ENCODE measurements around the gene CDH23. TPM values are rescaled to one million over a fixed set of nuclear protein-coding genes. Genes with fewer than 3 reads are reported as not detected.

Gene CDH23
- total and polyA plus RNA-seq, 2 donors (not counting 1 experiment from before 2014, with no cell fraction given): 0.37 to 0.89 TPM

DNA sequence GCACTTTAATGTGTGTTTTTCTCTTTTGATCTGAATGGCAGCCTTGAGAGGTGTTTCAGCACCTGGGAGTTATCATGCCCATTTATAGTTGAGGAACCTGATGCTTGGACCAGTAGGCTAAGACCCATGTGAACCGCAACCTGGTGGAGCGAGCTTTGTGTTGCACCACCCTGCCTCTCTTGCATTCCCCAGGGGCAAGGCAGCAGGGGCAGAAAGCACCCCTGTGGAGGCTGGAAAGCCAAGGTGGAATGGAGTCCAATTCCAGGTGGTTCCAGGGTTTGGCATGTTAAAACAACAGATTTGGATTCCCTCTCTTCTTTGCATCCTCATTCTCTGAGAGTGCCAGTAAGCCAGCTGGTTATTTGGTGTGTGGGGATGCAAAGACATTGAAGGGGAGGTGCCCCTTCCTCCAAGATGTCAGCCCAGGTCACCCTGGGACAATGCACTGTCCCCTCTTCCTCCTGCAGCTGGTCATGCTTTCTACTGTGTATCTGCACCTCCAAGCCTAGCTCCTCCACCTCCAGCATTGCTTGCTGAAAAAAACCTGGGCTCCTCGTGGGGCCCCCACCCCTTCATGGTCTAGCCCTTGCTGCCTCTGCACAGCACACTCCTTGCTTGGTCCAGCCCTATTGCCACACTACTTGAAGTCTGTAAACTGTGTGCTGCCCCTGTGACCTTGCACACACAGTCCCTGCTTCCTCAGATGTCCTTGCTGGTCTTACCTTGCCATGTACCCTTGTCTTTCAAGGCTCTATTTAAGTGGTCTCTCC lies 5.6 kb upstream of the CDH23 start:
- Histone ChIP-seq H3K4me3 (ENCODE audit: control extremely low read depth in 1 of 5, extremely low read depth in 1 of 5, insufficient read depth in 1 of 5, low read depth in 2 of 5, low read length in 4 of 5) (no peak overlapping the region), H3K27me3 (replicated peaks in 1 of 4; ENCODE audit: control extremely low read depth in 1 of 4, control insufficient read depth in 3 of 4, insufficient read depth in 4 of 4, low read length in 3 of 4) (peaks cover 0 to 38% (median 14%) of the 10 kb centered on the region in 4 experiments), H4K20me1 (ENCODE audit: control insufficient read depth, insufficient read depth, low read length, poor library complexity, severe bottlenecking) (no peaks in the 10 kb centered on the region), H3K79me2 (ENCODE audit: control insufficient read depth, insufficient read depth, low read length) (no peaks in the 10 kb centered on the region), H3K9me3 (ENCODE audit: control extremely low read depth in 1 of 3, control insufficient read depth in 2 of 3, insufficient read depth in 1 of 3, low read length in 2 of 3) (peaks cover 0 to 4% (median 0%) of the 10 kb centered on the region in 3 donors), H2AFZ (ENCODE audit: insufficient read depth, low read depth, low read length, poor library complexity, severe bottlenecking) (no peak overlapping the region), H3K9ac (ENCODE audit: low read length) (no peak overlapping the region), H3K4me1 (ENCODE audit: control insufficient read depth in 2 of 2, insufficient read depth in 2 of 2, low read length in 2 of 2) (peaks cover 3 to 5% of the 10 kb centered on the region in 2 donors), H3K36me3 (replicated peaks in 1 of 2; ENCODE audit: control extremely low read depth in 1 of 2, control insufficient read depth in 1 of 2, extremely low read depth in 1 of 2, insufficient read depth in 2 of 2, low read length in 1 of 2) (no peaks in the 10 kb centered on the region), H3K27ac (ENCODE audit: low read length in 2 of 2) (no peak overlapping the region), H3K4me2 (replicated peaks; ENCODE audit: low read depth, low read length, poor library complexity, severe bottlenecking) (no peak overlapping the region)
- TF ChIP-seq, protein P1, sequence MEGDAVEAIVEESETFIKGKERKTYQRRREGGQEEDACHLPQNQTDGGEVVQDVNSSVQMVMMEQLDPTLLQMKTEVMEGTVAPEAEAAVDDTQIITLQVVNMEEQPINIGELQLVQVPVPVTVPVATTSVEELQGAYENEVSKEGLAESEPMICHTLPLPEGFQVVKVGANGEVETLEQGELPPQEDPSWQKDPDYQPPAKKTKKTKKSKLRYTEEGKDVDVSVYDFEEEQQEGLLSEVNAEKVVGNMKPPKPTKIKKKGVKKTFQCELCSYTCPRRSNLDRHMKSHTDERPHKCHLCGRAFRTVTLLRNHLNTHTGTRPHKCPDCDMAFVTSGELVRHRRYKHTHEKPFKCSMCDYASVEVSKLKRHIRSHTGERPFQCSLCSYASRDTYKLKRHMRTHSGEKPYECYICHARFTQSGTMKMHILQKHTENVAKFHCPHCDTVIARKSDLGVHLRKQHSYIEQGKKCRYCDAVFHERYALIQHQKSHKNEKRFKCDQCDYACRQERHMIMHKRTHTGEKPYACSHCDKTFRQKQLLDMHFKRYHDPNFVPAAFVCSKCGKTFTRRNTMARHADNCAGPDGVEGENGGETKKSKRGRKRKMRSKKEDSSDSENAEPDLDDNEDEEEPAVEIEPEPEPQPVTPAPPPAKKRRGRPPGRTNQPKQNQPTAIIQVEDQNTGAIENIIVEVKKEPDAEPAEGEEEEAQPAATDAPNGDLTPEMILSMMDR (IDR thresholded peaks at IDR 0.05): no peak
- no peak for TF ChIP-seq EZH2 (IDR thresholded peaks at IDR 0.05; ENCODE audit: borderline replicate concordance, insufficient read depth, low read depth, low read length, poor library complexity, severe bottlenecking)
- 87% methylated on average over 3 of the region's 3 CpGs for WGBS (ENCODE audit: insufficient coverage)
- ATAC-seq (ENCODE audit: low read depth) (no peak), DNase-seq (no peak)
- no peak overlapping the region for H3K4me3 Mint-ChIP-seq
- H3K9me3 Mint-ChIP-seq (ENCODE audit: insufficient read depth): no peaks in the 10 kb centered on the region
- intact Hi-C loops (cut with micrococcal nuclease): no loop called here
- POLR2A ChIA-PET: no interaction called here
- H3K4me1 Mint-ChIP-seq: peaks cover 2% of the 10 kb centered on the region
- H3K27me3 Mint-ChIP-seq: peaks cover 52% of the 10 kb centered on the region
- CTCF ChIA-PET: no interaction called here
- no peak overlapping the region for H3K27ac Mint-ChIP-seq

GRCh38 chr10:71391701-71392100 lies 5.0 kb upstream of the CDH23 start:
- no peak overlapping the region for H3K4me3 Mint-ChIP-seq
- ChIA-PET POLR2A (no interaction called here), CTCF (interaction anchor here (1.1 kb wide), 1 partner anchor 8 kb away, joined by 4 read pairs; no protein-coding TSS in a partner anchor)
- peaks cover 53% of the 10 kb centered on the region for H3K27me3 Mint-ChIP-seq
- Histone ChIP-seq H3K9ac (ENCODE audit: low read length) (no peak overlapping the region), H3K4me1 (ENCODE audit: control insufficient read depth in 2 of 2, insufficient read depth in 2 of 2, low read length in 2 of 2) (peaks cover 5 to 6% of the 10 kb centered on the region in 2 donors), H3K27ac (ENCODE audit: low read length in 2 of 2) (no peak overlapping the region), H4K20me1 (ENCODE audit: control insufficient read depth, insufficient read depth, low read length, poor library complexity, severe bottlenecking) (no peaks in the 10 kb centered on the region), H3K4me2 (replicated peaks; ENCODE audit: low read depth, low read length, poor library complexity, severe bottlenecking) (no peak overlapping the region), H3K4me3 (ENCODE audit: control extremely low read depth in 1 of 5, extremely low read depth in 1 of 5, insufficient read depth in 1 of 5, low read depth in 2 of 5, low read length in 4 of 5) (no peak overlapping the region), H2AFZ (ENCODE audit: insufficient read depth, low read depth, low read length, poor library complexity, severe bottlenecking) (no peak overlapping the region), H3K36me3 (replicated peaks in 1 of 2; ENCODE audit: control extremely low read depth in 1 of 2, control insufficient read depth in 1 of 2, extremely low read depth in 1 of 2, insufficient read depth in 2 of 2, low read length in 1 of 2) (no peaks in the 10 kb centered on the region), H3K9me3 (ENCODE audit: control extremely low read depth in 1 of 3, control insufficient read depth in 2 of 3, insufficient read depth in 1 of 3, low read length in 2 of 3) (peaks cover 0 to 4% (median 0%) of the 10 kb centered on the region in 3 donors), H3K27me3 (replicated peaks in 1 of 4; ENCODE audit: control extremely low read depth in 1 of 4, control insufficient read depth in 3 of 4, insufficient read depth in 4 of 4, low read length in 3 of 4) (peaks cover 0 to 42% (median 15%) of the 10 kb centered on the region in 4 experiments), H3K79me2 (ENCODE audit: control insufficient read depth, insufficient read depth, low read length) (no peaks in the 10 kb centered on the region)
- H3K27ac Mint-ChIP-seq: no peak overlapping the region
- intact Hi-C loops (cut with micrococcal nuclease): no loop called here
- TF ChIP-seq, protein P1 (IDR thresholded peaks at IDR 0.05): no peak
- no peak for TF ChIP-seq EZH2 (IDR thresholded peaks at IDR 0.05; ENCODE audit: borderline replicate concordance, insufficient read depth, low read depth, low read length, poor library complexity, severe bottlenecking)
- no peaks in the 10 kb centered on the region for H3K9me3 Mint-ChIP-seq (ENCODE audit: insufficient read depth)
- no peak for ATAC-seq (ENCODE audit: low read depth)
- peaks cover 3% of the 10 kb centered on the region for H3K4me1 Mint-ChIP-seq
- no peak for DNase-seq
- 75% methylated on average over 2 of the region's 5 CpGs for WGBS (ENCODE audit: insufficient coverage)
